IPS DF 4.7 (cell line): Measurements from ENCODE around the gene TSPAN11.
A peak's percentile ranks its signal among the peaks of the same experiment; 100 is the strongest.

Source experiments
- DNase-seq: peaks from one replicate; pipeline ENCODE4 v3.0.0-alpha.2; 2013; ENCODE audit warnings: low spot score; ENCODE audit errors: extremely low read depth

The TSPAN11 gene

DNA sequence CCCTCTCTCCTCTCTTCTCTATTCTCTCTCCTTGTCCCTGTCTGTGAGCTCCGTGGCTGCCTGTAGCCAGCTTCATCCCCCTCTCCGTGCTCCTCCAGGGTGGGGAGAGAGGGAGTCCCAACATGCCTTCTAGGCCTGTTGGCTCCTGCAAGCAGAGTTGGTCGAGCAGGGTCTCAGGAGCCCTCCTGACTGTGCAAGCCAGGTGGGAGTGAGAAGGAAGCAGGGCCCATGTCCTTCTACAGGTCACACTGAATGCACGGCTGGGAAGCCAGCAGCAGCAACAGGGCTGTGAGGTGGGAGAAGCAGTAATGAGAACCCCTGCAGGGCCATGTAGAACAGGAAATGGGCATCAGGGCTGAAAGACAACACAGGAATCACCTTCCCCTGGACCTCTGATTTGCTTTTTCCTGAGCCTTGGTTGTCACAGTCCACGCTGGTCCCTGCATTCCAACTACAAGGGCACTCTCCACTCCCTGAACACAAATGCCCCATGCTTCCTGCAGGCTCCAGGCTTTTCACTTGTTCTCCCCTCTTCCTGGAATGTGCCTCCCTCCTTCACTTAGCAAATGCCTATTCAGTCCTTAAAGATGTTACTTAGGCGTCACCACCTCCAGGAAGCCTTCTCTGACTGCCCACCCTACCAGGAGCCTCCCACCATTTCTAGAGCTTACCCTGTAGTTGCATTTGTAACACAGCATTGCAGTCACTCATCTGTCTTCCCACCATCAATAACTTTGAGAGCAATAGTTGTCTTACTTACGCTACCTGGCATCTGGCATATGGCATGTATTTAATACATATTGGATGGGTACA lies 51.2 kb downstream of the TSPAN11 start:
- no peak for DNase-seq

DNA sequence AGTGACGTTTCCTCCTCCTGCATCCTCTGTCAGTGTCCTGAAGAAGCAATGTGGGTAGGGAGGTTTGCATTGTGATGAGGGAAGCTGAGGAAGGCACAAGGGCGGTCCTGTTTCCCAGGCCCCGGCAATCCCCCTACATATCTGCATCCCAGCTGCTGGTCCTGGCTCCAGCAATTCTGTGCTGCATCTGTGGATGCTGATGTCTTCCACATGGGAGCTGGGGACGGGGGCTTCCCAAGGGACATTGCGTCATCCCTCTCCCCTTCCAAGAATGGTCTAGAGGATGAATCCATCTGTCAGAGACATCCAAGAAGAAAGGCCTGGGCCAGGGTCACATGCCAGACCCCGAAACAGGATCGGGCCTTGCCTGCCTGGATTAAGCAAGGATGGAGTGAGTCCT lies 52.1 kb downstream of the TSPAN11 start:
- DNase-seq: no peak

DNA sequence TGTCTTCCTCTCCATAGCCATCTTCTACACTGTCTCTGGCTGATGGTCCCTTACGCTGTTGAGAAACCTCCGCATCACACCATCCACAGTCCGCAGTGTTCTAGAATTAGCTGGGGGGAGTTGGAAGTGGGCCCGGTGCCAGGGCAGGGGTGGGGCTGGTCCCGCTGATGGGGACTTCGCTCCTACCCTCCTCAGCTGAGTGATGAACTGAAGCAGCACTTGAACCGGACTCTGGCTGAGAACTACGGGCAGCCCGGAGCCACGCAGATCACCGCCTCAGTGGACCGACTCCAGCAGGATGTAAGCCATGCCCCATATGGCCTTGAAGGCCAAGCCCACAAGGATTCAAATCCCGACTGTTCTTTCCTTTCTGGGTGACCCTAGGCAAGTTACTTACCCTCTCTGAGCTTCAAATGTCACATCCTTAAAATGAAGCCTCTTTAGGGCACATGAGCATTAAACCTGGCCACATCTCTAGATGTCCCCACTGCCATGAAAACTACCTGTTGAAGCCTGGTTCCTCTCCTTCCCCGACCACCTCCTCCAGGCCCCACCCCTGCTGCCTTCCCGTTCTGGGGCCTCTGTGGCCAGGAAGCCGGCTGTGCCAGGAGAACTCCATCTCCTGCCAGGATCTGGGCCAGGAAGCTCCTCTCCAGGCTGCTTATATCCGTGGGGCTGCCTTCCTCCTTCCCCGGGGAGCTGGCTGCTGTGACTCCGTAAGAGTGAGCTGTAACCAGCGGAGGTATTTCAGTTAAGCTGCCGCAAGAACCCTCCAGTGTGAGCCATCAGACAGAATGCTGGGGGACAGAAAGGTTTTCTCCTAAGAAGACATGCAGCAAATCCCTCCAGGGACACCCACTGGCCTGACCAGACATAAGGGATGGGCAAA lies 53.1 kb downstream of the TSPAN11 start:
- DNase-seq: no peak

DNA sequence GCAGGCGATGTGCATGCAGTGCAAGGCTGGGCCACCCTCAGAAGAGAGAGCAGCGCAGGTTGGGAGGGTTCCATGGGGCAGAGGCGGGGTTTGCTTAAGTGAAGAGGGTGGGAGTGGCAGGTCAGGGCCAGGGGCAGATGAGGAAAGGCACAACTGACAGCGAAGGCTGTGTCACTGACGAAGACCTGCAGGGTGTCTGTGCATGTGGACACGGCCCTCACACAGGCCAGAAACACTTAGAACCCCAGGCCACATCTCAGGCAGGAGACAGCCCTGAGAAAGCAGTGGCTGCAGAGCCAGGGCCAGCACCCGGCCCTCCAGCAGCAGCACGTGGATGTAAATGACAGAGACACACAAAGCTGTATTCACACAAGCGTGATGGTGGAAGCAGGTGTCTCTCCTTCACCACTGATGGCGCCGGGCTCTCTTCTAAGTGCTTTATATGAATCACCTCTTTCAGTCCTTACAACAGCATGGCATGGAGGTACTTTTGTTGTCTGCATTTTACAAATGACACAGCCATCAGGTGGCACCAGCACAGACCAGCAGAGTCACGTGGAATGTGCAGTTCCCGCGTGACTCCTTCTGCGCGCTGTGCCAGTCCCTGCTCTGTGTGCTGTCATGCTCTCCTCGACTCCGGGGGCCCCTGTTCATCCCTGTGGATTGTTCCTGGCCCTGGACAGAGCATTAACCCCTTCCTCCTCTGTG lies 54.6 kb downstream of the TSPAN11 start:
- no peak for DNase-seq

DNA sequence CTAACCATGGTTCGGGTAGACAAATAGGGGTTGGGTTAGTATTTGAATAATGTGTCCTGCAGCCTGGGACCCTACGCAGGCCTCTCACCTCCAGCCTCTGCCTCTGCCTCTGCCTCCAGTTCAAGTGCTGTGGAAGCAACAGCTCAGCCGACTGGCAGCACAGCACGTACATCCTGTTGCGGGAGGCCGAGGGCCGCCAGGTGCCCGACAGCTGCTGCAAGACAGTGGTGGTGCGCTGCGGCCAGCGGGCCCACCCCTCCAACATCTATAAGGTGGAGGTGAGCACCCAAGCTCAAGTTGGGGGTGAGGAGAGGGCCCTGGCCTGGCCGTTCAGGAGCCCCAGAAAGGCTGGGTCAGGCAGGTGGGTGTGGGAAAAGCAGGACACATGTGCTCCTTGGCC lies 55.9 kb downstream of the TSPAN11 start:
- no peak for DNase-seq

DNA sequence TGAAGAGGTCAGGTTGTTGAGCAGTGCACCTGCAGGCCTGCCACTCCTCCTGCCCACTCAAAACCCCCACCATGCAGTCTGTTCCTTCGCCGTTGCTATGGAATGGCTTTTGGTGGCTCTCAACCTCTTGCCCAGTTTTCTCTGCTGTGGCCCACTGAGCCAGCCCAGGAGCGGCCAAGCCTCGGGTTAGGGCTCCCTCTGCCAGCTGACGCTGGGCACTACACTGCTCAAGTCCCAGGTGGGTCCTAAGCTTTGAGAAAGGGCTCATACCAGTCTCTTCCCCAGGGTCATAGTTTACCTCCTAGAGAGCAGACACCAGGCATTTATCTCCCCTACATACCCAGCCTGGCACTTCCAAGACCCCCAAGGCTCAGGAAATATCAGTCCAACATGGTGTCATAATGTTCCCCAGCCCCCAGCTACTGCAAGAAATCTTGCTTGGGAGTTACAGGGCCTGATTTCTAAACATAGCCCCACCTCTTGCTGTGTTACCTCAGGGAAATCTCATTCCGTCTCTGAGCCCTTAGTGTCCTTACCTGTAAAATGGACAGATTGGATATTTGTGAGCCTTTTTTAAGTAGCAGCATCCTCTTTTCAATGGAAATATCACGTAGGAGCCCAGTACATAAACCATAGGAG lies 59.4 kb downstream of the TSPAN11 start:
- peak; percentile 41 for DNase-seq

DNA sequence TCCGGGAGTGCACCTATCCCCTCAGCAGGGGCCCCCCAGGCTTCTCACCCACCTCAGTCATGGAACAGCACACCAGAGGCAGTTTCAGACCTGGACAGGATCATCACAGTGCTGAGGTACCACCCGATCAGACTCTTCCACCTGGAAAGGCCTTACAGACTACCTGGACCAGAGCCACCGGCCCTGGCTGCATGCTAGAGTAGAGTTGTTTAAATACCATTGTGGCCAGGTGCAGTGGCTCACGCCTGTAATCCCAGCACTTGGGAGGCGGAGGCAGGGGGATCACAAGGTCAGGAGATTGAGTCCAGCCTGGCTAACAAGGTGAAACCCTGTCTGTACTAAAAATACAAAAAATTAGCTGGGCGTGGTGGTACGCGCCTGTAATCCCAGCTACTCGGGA lies 61.5 kb downstream of the TSPAN11 start:
- no peak for DNase-seq

DNA sequence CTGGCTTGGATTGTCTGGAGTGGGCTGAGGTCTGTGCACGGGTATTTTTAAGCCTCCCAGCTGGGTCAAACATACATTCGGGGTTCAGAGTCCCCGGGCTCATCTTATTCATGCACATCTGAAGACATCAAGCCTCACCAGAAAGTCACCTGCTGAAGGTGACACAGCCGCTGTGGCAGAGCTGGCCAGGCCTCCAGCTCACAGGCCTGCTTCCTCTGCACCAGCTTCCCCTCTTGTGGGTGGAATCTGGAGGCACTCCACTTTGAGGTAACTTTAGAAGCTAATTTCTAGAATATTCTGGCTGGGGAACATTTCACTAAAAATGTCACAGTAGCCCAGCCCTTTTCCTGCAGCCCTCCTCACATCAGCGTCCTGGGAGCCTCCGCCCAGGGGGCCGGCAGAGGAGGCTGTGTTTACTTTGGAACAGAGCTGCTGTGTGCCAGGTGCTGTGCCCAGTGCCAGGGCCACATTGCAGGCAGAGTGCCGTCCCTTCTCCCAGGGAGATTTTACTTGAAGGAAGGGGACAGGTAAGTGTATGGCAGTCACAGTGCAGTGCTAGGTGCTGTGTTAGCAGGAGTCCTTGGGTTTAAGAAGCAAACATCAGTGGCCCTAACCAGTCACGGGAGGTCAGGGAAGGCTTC lies 62.2 kb downstream of the TSPAN11 start:
- no peak for DNase-seq

DNA sequence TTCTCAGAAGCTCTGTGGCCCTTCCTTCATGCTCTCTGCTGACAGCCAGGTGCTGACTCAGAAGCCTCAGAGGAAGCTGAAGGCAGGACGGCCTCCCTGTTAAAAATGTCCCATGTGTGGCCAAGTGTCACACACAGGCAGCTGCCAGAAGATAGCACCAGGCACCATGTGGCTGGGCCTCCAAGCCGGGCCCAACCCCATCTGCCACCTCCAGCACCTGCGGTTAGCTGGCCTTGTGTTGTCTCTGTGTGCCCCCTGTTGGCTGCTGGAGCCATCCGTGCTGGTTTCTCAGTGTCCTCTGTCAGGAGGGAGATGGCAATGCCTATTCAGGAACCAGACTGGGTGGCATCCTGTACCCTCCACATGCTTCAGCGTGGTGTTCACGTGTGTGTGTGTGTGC lies 63.2 kb downstream of the TSPAN11 start:
- DNase-seq: peak; percentile 46

DNA sequence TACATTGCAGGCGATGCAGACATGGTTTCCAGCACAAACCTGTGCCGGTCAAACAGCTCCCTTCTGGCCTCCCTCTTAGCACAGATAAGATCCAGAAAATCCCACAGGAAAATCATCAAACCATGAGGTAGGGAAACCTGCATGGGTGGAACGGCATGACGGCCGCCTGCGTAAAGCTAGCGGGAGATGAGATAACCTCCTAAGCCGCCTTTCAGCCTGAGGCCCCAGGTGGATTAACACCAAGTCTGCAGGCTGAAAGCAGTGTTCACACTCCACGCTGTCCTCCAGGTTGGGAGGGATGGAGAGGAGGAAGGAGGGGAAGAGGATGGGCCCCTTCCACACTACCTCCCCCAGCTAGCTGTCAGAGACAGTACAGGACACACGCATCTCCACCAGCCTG lies 63.8 kb downstream of the TSPAN11 start:
- DNase-seq: no peak

DNA sequence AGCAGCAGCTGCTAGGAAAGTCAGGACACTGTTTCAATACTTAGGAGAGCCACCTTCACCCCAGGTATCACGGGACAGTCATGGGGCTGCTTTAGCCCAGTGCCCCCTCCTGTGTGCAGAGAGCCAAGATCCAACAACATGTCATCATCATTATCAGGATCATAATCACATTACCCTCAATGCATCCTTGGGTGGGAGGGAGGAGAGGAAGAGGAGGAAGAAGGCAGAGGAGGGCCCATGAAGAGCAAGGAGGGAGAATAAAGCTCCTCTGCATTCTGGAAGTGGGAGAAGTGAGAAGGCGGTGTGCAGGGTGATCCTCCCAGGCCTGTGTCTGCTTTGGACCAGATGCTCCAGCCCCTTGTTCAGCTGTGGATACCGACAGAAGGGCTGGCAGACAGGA lies 64.2 kb downstream of the TSPAN11 start:
- DNase-seq: no peak

DNA sequence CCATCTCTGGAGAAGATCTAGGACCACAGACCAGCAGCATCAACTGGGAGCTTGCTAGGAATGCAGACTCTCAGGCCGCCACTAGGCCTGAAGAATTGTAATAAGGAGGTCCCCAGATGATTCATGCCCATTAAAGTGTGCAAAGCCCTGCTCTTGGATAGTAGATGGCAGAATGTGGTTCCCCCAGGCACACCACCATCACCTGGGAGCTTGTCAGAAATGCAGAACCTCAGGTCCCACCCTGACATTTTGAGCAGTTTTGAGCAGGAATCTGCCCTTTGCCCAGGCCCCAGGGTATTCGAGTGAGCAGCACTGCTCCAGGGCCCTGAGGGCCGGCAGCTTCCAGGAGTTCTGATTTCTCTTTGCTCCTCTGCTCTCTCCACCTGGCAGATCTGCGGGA lies 64.9 kb downstream of the TSPAN11 start:
- DNase-seq: no peak

DNA sequence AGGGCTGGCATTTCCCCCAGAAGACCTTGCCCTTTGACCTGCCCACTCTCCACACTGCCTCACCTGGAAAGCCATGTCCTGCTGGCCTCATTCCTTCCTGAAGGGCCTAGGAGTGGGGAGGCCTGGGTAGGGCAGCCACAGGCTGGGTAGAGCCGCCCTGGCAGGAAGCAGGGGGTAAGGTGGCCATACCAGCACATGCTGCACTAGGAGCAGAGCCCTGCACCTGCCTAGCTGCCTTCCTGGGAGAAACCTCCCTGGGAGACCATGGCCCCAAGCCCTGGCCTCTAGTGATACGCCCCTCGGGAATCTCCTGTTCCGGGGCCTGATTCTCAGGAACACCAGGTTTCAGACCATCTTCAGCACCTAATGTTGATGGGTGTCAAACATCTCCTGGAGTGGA lies 65.8 kb downstream of the TSPAN11 start:
- no peak for DNase-seq

DNA sequence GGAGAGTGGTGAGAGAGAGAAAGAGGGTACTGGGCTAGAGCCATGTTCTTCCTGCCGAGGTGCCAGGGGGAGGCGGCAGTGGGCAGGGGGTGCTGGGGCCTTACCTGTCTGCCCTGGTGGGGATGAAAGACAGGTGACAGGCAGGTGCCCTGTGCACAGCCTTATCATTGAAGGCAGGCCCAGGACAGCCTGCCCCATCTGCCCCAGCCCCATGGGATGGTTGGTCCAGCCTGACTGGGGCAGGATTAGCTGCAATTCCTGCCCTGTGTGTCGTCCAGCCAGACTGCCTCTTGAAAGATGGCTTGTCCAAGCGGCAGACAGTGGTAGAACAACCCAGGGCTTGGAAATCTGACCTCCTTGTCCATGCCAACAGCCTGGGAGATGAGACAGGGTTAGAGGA lies 67.2 kb downstream of the TSPAN11 start:
- no peak for DNase-seq

DNA sequence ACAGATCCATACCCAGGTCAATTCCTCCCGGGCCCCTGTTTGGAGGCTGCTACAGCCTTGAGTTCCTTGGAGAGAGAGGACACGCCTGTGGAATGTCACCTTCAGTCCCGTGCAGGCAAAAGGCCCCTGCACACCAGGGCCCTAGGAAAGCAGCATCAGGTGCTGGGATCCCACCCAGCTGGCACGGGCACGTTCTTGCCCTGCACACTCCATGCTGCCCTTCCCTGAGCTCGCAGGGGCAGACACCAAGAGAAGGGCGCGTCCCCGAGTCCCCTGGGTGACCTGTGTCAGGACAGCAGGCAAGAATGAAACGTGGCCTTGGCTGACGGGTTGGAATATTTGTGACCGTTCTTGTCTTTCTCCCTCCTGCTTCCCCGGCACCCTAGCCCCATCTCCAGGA lies 67.7 kb downstream of the TSPAN11 start:
- no peak for DNase-seq

DNA sequence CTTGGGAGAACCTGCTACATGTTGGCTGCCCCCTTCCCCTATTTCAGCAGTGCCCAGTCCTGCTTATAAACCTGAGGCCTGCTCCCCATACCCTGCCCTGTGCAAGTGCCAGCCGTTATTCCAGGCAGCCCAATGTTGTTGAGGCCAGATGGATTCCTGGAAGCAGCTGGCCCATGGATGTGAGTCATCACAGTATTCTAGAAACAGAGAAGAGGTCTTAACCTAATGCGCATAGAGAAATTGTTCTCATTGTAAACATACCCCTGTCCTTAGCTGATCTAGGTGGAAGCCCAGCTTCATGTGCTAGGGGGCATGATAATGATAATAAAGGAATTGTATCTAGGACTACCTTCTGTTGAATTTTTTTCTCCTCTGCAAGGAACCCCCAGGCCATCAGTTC lies 69.7 kb downstream of the TSPAN11 start:
- DNase-seq: no peak

DNA sequence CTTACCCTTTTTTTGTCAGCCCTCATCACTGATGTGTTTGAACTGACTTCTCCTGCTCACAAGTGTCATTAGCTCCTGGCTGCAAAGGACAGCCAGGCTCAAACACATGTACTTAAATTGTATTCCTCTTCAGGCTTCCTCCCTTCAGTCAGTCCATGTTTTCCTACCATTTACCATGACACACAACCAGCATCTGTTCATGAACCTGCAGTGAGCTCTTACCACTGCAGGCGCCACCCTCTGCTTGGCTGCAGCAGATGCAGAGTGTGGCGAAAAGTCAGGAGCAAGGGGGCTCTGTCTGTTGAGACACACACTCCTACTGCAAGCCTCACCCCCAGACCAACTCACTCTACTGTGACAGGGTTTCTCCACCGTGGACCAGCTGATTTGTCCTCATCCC lies 70.2 kb downstream of the TSPAN11 start:
- DNase-seq: no peak

DNA sequence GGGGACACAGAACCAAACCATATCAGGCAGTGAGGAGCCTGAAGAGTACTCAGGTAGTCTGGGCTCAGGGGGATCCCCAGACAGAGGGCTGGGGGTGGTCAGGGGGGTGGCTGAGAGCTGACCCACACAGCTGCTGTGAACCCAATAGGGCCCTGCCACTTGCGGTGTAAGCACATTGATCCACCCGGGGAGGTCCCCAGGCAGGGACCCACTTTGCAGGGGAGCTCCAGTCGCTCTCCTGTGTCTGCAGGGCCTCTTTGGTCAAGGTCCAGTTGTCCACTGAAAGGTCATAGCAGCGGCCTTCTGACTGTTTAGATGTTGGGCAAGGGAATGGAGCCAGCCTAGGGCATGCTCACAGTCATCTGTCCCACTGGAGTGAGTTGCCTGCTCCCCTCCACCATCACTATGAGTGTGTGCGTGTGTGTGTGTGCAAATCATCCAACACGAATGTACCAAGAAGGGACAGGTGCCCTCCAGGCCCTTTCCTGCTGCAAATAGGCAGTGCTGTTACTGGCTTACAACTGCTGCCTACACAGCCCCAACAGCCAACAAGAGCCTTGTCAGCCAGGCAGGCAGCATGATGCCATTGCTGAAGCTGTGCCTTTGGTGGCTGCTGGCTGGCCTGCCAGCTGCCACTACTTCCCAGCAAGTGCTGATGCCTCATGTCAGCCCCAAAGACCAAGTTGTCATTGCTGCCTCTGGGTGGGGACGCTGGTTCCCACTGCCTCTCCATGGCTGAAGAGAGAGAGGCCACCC lies 71.3 kb downstream of the TSPAN11 start:
- DNase-seq: no peak

DNA sequence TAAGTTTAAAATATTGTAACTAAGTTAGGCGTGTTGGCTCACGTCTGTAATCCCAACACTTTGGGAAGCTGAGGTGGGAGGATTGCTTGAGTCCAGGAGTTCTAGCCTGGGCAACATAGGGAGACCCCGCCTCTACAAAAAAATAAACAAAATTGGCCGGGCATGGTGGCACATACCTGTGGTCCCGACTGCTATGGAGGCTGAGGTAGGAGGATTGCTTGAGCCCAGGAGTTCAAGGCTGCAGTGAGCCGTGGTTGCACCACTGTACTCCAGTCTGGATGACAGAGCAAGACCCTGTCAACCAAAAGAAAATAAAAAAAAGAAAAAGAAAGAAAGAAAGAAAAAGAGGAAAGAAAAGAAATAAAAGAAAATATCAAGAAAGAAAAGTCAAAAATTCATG lies 72.5 kb downstream of the TSPAN11 start:
- no peak for DNase-seq

DNA sequence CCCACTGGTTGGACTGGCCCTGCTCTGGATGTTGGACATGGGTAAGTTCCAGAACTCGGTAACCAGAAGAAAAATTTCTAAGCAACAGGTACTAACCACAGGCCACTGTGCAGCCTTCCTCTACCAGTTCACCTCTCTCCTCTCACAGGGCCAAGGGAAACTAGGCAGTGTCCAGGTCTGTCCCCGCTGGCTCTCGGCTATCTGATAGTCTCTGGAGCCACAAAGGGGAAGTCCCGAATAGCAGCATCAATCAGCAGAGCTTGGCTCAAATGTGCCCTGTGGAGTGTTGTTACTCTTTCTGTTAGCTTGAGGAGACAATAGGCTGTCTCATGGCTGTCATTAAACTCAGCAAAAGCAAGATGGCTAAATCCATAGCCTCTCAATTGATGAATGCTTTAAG lies 73.2 kb downstream of the TSPAN11 start:
- no peak for DNase-seq
